ENCODE results near the gene ACVR1C.
"Not testable (repeated sequence)": the region's sequence is repeated elsewhere in the genome, so short reads cannot be mapped to it uniquely, and the experiment has no call there.

ACVR1C gene

DNA sequence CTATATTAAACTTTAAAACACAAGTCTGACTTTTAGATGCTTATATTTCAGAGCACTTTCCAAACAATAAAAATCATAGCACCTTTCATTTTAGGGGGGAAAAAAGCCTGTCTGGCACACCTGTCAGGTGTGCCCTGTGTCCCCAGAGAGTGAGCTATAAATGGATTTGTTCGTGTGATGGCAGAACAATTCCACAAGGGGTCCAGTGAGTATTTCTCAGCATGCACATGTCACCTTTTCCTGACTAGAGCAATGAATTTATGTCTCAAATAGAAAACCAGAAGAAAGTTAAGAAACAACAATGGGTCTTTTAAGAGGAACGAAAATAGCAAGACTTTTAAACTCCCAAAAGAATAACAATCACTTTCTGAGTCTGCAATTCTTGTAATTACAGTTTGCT lies 55.9 kb downstream of the ACVR1C start:
- no peak for DNase-seq

DNA sequence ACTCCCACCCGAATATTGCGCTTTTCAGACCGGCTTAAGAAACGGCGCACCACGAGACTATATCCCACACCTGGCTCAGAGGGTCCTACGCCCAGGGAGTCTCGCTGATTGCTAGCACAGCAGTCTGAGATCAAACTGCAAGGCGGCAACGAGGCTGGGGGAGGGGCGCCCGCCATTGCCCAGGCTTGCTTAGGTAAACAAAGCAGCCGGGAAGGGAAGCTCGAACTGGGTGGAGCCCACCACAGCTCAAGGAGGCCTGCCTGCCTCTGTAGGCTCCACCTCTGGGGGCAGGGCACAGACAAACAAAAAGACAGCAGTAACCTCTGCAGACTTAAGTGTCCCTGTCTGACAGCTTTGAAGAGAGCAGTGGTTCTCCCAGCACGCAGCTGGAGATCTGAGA lies 62.0 kb downstream of the ACVR1C start:
- not testable (repeated sequence) for DNase-seq

GRCh38 chr2:157566113-157566512 lies 62.6 kb downstream of the ACVR1C start:
- not testable (repeated sequence) for DNase-seq

DNA sequence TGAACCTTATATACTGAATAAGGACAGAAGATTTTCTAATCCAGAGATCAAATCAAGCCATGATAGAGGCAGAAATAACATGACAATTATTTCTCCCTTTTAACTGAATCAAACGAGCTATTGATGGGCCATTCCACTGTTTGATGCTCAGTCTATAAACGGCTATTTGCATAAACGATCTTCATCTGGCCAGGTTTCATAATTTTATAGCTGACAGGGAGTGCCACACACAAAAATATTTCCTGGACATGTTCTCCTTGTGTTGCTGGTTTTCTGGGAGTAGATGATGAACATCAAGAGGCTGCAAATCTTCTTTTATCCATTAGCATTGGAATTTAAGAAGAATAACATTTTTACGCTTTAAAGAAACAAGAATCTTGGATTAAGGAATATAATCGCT lies 63.1 kb downstream of the ACVR1C start:
- no peak for DNase-seq

DNA sequence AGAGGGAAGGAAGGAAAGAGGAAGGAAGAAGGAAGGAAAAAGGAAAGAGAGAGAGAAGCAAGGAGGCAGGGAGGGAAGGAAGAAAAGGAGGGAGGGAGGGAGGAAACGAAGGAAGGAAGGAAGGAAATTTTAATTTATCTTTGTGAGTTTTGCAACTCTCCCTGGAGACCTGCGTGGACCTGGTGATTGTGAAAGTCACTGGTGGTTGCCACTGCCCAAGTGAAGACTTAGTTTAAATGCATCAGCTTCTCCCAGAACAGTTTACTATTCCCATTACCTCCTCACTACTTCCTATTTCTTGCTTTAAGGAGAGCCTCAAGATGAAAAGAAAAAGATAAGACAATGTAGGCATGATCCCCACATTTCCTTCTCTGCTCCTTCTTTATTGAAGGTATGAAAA lies 68.8 kb downstream of the ACVR1C start:
- DNase-seq, result no peak

GRCh38 chr2:157559461-157559860 lies 69.2 kb downstream of the ACVR1C start:
- DNase-seq, result no peak

DNA sequence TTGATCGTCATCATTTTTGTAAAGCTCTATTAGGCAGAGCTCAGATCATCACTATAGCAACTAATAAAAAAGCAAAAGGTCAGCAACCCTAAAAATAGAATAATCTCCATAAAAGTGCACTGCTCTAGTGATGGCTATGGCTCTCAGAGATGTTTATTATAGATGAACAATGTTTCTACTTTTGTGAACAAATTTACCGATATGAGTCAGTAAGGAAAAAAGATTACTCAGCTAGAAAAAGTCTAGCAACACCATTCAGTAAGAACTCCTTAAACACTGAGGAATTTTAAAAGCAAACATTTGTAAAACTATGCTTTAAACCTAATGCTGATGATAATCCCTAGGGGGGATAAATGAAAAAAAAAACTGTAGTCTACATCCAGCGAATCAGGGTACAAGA lies 69.6 kb downstream of the ACVR1C start:
- DNase-seq, result no peak

GRCh38 chr2:157557770-157558169 lies 70.9 kb downstream of the ACVR1C start:
- DNase-seq, result no peak

DNA sequence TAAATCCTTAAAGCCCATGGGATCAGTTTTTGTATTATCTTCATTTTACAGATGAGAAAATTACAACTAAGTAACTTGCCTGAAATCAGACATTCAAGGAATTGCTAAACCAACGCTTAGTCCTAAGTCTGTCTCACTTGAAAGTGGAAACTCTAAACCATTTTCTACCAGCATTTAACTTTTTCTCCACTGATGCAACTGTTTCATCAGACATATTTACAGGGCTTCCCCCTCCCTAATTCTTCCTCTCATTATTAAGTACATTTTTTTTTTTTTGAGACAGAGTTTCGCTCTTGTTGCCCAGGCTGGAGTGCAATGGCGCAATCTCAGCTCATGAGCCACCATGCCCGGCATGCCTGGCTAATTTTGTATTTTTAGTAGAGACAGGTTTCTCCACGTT lies 88.6 kb downstream of the ACVR1C start:
- DNase-seq, result no peak

DNA sequence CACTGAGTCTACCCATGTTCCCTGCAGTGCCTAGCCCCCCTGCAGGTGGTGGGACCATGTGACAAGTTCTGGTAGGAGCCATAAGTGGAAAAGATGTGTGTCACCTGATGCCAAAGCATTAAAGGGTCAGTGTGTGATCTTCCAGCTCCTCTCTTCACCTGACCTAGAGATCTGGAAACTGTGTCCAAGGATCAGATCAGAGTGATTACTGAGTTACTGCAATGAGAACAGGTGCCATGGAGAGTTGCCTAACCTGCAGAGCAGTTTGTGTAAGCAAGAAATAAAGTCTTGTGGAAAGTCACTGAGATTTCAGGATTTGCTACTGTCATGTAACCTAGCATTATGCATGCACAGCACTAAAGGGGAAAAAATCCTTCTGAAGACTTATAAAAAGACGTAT lies 90.6 kb downstream of the ACVR1C start:
- DNase-seq, result no peak

- DNase-seq, result no peak
These were observed 91.8 kb downstream of the ACVR1C start for GRCh38 chr2:157536815-157537214.

DNA sequence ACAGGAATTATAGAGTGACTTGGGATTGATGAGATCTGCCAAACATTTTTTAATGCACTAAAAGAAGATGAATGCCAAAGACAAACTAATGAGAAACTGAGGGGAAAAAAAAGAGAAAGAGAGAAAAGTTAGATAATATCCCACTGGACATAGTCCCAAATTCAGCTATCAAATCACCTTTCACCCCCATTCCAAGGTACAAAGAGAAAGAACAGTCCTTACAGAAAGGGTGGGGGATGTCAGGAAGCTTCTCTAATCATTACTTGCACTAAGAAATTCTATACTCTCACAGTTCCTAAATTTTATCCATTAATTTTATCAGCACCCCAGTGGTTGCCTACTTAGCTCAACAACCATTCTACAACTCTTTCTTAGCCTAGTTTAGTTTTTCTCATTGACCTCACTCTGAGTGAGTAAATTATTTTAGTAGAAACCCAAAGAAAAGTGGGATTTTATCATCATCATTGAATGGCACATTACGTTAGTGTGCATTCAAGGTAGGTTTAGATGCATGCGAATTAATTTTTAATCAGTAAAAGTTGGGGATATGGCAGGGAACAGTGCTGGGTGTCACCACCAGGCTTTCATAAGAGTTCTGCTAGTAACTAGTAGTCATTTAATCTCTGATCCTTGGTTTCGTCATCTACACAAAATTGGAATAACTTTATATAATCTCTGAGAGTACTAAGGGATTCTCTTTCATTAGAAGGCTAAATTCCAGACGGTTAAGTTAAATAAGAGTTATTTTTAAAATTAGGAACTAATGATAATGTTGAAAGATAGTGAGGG lies 99.5 kb downstream of the ACVR1C start:
- DNase-seq, result no peak

GRCh38 chr2:157526070-157526469 lies 102.6 kb downstream of the ACVR1C start:
- DNase-seq, result no peak

DNA sequence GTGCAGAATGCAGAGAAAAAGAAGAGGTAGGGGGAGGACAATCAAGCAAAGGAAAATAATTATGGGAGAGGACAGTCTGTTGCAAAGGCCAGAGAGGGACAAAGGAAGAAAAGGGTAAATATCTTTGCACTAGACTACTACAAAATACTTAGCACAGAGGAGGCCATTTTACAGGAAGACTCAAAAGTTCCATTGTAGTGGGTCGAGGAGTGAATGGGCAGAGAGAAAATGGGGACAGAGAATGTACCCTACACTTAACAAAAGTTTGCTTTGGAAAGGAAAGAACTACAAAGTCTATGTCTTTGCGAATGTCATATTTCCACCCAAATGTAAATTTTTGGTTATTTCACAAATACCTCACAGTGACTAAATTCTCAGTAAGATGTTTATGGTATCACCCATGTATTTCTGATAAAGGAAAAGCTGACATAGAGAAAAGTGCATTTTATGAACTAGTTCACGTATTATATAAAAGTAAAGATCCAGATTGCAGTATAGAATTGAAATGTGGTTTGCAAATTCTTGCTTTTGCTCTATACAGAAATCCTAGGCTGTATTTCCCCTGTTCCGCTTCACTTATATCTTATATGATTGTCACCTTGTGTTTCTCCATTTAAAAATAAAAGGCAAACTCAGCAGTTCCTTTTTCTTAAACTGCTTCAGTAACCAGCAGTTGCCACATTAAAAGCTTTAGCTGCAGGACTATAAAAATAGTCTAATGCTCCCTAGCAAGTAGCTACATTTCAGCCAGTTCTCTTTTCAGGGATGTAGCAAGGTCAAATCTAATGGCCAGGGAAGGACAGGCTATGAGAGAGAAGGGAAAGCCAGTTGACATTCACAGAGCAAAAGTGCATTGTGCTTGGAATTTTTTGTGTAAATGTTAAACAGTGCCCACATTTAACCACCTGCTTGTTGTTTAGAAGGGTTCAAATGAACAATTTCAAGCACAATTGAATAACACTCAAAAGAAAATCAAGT lies 105.1 kb downstream of the ACVR1C start:
- no peak for DNase-seq

- DNase-seq, result not testable (repeated sequence)
These were observed 113.7 kb downstream of the ACVR1C start for GRCh38 chr2:157514966-157515365.

- DNase-seq, result no peak
These were observed 118.9 kb downstream of the ACVR1C start for GRCh38 chr2:157509744-157510143.

GRCh38 chr2:157508676-157509075 lies 120.0 kb downstream of the ACVR1C start:
- DNase-seq, result peak; percentile 58 to 78

DNA sequence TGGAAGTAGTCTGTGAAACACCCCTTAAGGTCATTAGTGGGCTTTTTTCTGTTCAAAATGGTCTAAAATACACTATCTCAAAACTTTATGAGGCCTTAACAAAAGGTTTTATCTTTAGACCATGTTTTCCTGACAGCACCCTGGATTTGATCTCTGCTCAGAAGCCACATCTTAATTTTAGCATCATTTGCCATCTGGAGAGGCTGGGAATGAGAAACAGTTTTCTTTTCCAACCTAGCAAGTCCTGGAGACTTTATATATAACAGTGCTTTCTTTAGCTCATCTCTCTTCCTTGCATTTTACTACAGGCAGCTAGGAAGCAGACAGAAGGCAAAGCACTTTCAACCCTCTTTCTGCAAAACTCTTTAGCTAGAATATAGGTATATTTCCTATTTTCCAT lies 122.1 kb downstream of the ACVR1C start:
- no peak for DNase-seq

- no peak for DNase-seq
These were observed 124.0 kb downstream of the ACVR1C start for GRCh38 chr2:157504623-157505022.

DNA sequence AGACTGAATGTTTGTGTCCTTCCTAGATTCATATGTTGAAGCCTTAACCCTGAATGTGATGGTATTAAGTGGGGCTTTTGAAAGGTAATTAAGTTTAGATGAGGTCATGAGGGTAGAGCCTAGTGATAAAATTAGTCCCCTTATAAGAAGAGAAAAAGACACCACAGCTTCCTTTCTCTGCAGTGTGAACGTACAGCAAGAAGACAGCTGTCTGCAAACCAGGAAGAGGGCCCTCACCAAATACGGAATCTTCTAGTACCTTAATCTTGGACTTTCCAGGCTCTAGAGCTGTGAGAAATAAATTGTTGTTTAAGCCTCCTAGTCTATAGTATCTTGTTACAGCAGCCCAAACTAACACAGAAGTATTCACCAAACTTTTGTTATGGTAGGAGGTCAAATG lies 127.6 kb downstream of the ACVR1C start:
- DNase-seq, result no peak

- DNase-seq, result peak in 1 of 2 donors; percentile 27
These were observed 128.3 kb downstream of the ACVR1C start for GRCh38 chr2:157500334-157500733.

- no peak for DNase-seq
These were observed 130.2 kb downstream of the ACVR1C start for GRCh38 chr2:157498483-157498882.

GRCh38 chr2:157497638-157498314 lies 130.9 kb downstream of the ACVR1C start:
- peak; percentile 53 to 61 for DNase-seq
